DOHH2 (cell line): ENCODE data around the gene ORC3.

Source experiments
- EZH2phosphoT487 ChIP-seq: fragments of 200-600 bp; sonication (generic); IDR thresholded peaks from 2 replicates; pipeline ENCODE4 v1.6.1; 2017; ENCODE audit warnings: borderline replicate concordance, mild to moderate bottlenecking, antibody characterized with exemption, low read length, moderate library complexity, mixed read lengths
- TF ChIP-seq, protein P1 (sequence below): fragments of 200-600 bp; sonication (generic); IDR thresholded peaks from one replicate; pipeline ENCODE4 v1.5.1; 2014; ENCODE audit warnings: antibody characterized with exemption, mild to moderate bottlenecking, low read depth, low read length; ENCODE audit not compliant: poor library complexity, severe bottlenecking

- TF ChIP-seq, protein P1, sequence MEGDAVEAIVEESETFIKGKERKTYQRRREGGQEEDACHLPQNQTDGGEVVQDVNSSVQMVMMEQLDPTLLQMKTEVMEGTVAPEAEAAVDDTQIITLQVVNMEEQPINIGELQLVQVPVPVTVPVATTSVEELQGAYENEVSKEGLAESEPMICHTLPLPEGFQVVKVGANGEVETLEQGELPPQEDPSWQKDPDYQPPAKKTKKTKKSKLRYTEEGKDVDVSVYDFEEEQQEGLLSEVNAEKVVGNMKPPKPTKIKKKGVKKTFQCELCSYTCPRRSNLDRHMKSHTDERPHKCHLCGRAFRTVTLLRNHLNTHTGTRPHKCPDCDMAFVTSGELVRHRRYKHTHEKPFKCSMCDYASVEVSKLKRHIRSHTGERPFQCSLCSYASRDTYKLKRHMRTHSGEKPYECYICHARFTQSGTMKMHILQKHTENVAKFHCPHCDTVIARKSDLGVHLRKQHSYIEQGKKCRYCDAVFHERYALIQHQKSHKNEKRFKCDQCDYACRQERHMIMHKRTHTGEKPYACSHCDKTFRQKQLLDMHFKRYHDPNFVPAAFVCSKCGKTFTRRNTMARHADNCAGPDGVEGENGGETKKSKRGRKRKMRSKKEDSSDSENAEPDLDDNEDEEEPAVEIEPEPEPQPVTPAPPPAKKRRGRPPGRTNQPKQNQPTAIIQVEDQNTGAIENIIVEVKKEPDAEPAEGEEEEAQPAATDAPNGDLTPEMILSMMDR = no peak
- TF ChIP-seq EZH2phosphoT487 = no peak
Observed at GRCh38 chr6:87670707-87671106, 80.8 kb downstream of the ORC3 start.
